ENCODE results near the gene CHRM4.

- TF ChIP-seq CTCF (IDR thresholded peaks at IDR 0.05) (no peak), POLR2A (IDR thresholded peaks at IDR 0.05) (no peak)
Measured at GRCh38 chr11:46392421-46393230, 1.1 kb upstream of the CHRM4 start.
